MM.1S (cell line): Measurements from ENCODE around the gene RPS29.

Source experiments
- DNase-seq: peaks from one replicate; pipeline ENCODE4 v3.0.0-alpha.2; 2015
- H2AFZ ChIP-seq: fragments of 300-600 bp; sonication (generic); 2 replicates; pipeline ENCODE4 v1.6.0; 2016; ENCODE audit warnings: antibody characterized with exemption, low read length
- H3F3A ChIP-seq: fragments of 300-600 bp; sonication (generic); 2 replicates; pipeline ENCODE4 v1.6.1; 2016; ENCODE audit warnings: mild to moderate bottlenecking, antibody characterized with exemption, low read length, moderate library complexity, mixed read lengths; ENCODE audit not compliant: insufficient read depth
- H3K27ac ChIP-seq: fragments of 300-600 bp; sonication (generic); 2 replicates; pipeline ENCODE4 v1.5.1; 2016; ENCODE audit warnings: mild to moderate bottlenecking, low read length
- H3K27me3 ChIP-seq: fragments of 300-600 bp; sonication (generic); replicated peaks from 2 replicates; pipeline ENCODE4 v1.6.0; 2016; ENCODE audit warnings: low read length; ENCODE audit not compliant: insufficient read depth
- H3K36me3 ChIP-seq: fragments of 300-600 bp; sonication (generic); replicated peaks from 2 replicates; pipeline ENCODE4 v1.6.1; 2016; ENCODE audit warnings: mild to moderate bottlenecking, low read length, mixed read lengths; ENCODE audit not compliant: insufficient read depth
- H3K4me1 ChIP-seq: fragments of 300-600 bp; sonication (generic); 2 replicates; pipeline ENCODE4 v1.6.1; 2016; ENCODE audit warnings: low read length, mixed read lengths
- H3K4me2 ChIP-seq: fragments of 300-600 bp; sonication (generic); 2 replicates; pipeline ENCODE4 v1.6.0; 2016; ENCODE audit warnings: low read depth, low read length
- H3K4me3 ChIP-seq: fragments of 300-600 bp; sonication (generic); 2 replicates; pipeline ENCODE4 v1.5.1; 2016; ENCODE audit warnings: low read length, mixed read lengths
- H3K79me2 ChIP-seq: fragments of 300-600 bp; sonication (generic); 2 replicates; pipeline ENCODE4 v1.6.1; 2016; ENCODE audit warnings: mixed run types, low read length, mixed read lengths
- H3K9ac ChIP-seq: fragments of 300-600 bp; sonication (generic); 2 replicates; pipeline ENCODE4 v1.6.1; 2016; ENCODE audit warnings: low read length, mixed read lengths
- H3K9me2 ChIP-seq: fragments of 300-600 bp; sonication (generic); replicated peaks from 2 replicates; pipeline ENCODE4 v1.6.1; 2016; ENCODE audit warnings: mild to moderate bottlenecking, low read length, mixed read lengths; ENCODE audit not compliant: insufficient read depth
- H3K9me3 ChIP-seq: fragments of 300-600 bp; sonication (generic); replicated peaks from 2 replicates; pipeline ENCODE4 v1.6.1; 2016; ENCODE audit warnings: mild to moderate bottlenecking, low read length, mixed read lengths; ENCODE audit not compliant: insufficient read depth
- H4K20me1 ChIP-seq: fragments of 300-600 bp; sonication (generic); 2 replicates; pipeline ENCODE4 v1.6.1; 2016; ENCODE audit warnings: mild to moderate bottlenecking, low read length, moderate library complexity, mixed read lengths; ENCODE audit not compliant: insufficient read depth
- CTCF ChIP-seq: fragments of 300-600 bp; sonication (generic); IDR thresholded peaks from 2 replicates; pipeline ENCODE4 v1.5.1; 2016; ENCODE audit warnings: antibody characterized with exemption, low read length, mixed read lengths
- EZH2 ChIP-seq: fragments of 300-600 bp; sonication (generic); optimal IDR thresholded peaks from 2 replicates; pipeline ENCODE3; 2017; ENCODE audit warnings: low read depth, mild to moderate bottlenecking, antibody characterized with exemption, low read length, mixed read lengths
- EZH2phosphoT487 ChIP-seq: fragments of 300-600 bp; sonication (generic); IDR thresholded peaks from 2 replicates; pipeline ENCODE4 v1.6.1; 2018; ENCODE audit warnings: antibody characterized with exemption, low read length

Gene RPS29

GRCh38 chr14:49550286-49551184, 35.6 kb downstream of the RPS29 start:
- DNase-seq: no peak
- TF ChIP-seq EZH2 (no peak), EZH2phosphoT487 (no peak), CTCF (no peak; the same call in 1 of the 2 replicates)

GRCh38 chr14:49549881-49550280, 36.3 kb downstream of the RPS29 start:
- Histone ChIP-seq H3K9me3 (no peaks in the 10 kb centered on the region), H3F3A (no peaks in the 10 kb centered on the region), H3K4me2 (no peak overlapping the region), H3K27me3 (no peaks in the 10 kb centered on the region), H3K27ac (no peak overlapping the region), H3K4me1 (no peaks in the 10 kb centered on the region), H3K4me3 (no peak overlapping the region), H4K20me1 (no peaks in the 10 kb centered on the region), H2AFZ (no peak overlapping the region), H3K9me2 (no peaks in the 10 kb centered on the region), H3K79me2 (no peaks in the 10 kb centered on the region), H3K36me3 (no peaks in the 10 kb centered on the region), H3K9ac (no peak overlapping the region)
- TF ChIP-seq CTCF (no peak), EZH2 (no peak), EZH2phosphoT487 (no peak)
- DNase-seq: no peak

More at GRCh38 chr14:49550286-49551184, 35.6 kb downstream of the RPS29 start:
- Histone ChIP-seq H3K9me2 (no peaks in the 10 kb centered on the region), H3K79me2 (no peaks in the 10 kb centered on the region), H3K27me3 (no peaks in the 10 kb centered on the region), H3K36me3 (no peaks in the 10 kb centered on the region), H2AFZ (no peak overlapping the region), H3K9me3 (no peaks in the 10 kb centered on the region), H3K4me2 (no peak overlapping the region), H3K4me3 (no peak overlapping the region), H3F3A (no peaks in the 10 kb centered on the region), H4K20me1 (no peaks in the 10 kb centered on the region), H3K9ac (no peak overlapping the region), H3K27ac (no peak overlapping the region), H3K4me1 (no peaks in the 10 kb centered on the region)

- Histone ChIP-seq H3K4me3 (no peak overlapping the region), H4K20me1 (no peaks in the 10 kb centered on the region), H3K9ac (no peak overlapping the region), H3K27me3 (no peaks in the 10 kb centered on the region), H3K27ac (no peak overlapping the region), H3K4me2 (no peak overlapping the region), H3K9me3 (no peaks in the 10 kb centered on the region), H3K9me2 (no peaks in the 10 kb centered on the region), H3F3A (no peaks in the 10 kb centered on the region), H2AFZ (no peak overlapping the region), H3K36me3 (no peaks in the 10 kb centered on the region), H3K79me2 (no peaks in the 10 kb centered on the region), H3K4me1 (no peaks in the 10 kb centered on the region)
- TF ChIP-seq CTCF (no peak), EZH2 (no peak), EZH2phosphoT487 (no peak)
- DNase-seq: no peak
These were observed 36.7 kb downstream of the RPS29 start for GRCh38 chr14:49549446-49549845.
